ENCODE results near the gene ZBTB7A.

The ZBTB7A gene

DNA sequence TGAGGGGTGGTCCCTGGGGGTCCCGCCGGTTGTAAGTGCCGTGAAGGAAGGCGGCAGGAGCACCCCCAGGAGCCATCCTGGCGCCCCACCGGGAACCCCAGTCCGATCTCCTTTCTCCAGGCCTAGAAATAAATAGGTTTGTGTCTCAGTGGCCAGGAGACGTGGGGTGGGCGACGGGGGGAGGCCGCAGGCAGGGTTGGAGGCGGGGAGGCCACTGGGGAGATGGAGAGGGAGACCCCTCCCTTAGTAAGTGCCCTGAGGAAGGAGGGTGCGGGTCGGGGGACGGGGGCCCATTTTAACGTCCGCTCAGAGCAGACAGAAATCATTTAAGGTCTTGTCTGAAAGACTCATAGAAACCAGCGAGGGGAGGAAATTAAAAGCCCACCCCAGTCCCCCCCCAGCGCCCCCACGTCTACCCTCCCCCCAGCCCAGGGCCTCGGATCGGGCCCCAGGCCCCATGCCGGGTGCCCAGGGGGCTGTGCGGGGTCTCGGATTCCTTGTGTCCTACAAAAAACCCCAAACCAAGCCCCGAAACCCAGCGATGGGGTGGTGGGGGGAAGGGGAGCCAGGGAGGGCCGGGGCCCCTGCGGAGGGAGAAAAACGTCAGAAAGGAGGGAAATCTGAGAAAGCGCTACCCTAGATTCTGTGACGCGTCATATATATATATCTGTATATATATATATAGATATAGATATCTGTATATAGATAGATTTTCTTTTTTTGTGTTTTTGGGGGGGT lies 19.6 kb downstream of the ZBTB7A start:
- Histone ChIP-seq H3K9me3 (ENCODE audit: insufficient read depth, low read length) (no peaks in the 10 kb centered on the region), H3K79me2 (ENCODE audit: low read length) (peaks cover 93% of the 10 kb centered on the region), H3K27me3 (ENCODE audit: low read depth, low read length) (no peaks in the 10 kb centered on the region), H3K36me3 (replicated peaks; ENCODE audit: low read depth, low read length) (peaks cover 40% of the 10 kb centered on the region), H3K4me2 (ENCODE audit: low read length) (no peak overlapping the region), H3K4me1 (ENCODE audit: low read length) (no peaks in the 10 kb centered on the region), H3K9ac (ENCODE audit: low read length) (no peak overlapping the region), H3K4me3 (ENCODE audit: low read length) (no peak overlapping the region), H2AFZ (ENCODE audit: low read depth, low read length) (no peak overlapping the region), H4K20me1 (ENCODE audit: insufficient read depth, low read length) (peaks cover 75% of the 10 kb centered on the region), H3K27ac (ENCODE audit: low read length) (no peak overlapping the region)
- TF ChIP-seq, protein P1, sequence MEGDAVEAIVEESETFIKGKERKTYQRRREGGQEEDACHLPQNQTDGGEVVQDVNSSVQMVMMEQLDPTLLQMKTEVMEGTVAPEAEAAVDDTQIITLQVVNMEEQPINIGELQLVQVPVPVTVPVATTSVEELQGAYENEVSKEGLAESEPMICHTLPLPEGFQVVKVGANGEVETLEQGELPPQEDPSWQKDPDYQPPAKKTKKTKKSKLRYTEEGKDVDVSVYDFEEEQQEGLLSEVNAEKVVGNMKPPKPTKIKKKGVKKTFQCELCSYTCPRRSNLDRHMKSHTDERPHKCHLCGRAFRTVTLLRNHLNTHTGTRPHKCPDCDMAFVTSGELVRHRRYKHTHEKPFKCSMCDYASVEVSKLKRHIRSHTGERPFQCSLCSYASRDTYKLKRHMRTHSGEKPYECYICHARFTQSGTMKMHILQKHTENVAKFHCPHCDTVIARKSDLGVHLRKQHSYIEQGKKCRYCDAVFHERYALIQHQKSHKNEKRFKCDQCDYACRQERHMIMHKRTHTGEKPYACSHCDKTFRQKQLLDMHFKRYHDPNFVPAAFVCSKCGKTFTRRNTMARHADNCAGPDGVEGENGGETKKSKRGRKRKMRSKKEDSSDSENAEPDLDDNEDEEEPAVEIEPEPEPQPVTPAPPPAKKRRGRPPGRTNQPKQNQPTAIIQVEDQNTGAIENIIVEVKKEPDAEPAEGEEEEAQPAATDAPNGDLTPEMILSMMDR (IDR thresholded peaks at IDR 0.05; ENCODE audit: low read depth, low read length): no peak
- no peak for TF ChIP-seq EZH2phosphoT487 (IDR thresholded peaks at IDR 0.05; ENCODE audit: low read depth)

DNA sequence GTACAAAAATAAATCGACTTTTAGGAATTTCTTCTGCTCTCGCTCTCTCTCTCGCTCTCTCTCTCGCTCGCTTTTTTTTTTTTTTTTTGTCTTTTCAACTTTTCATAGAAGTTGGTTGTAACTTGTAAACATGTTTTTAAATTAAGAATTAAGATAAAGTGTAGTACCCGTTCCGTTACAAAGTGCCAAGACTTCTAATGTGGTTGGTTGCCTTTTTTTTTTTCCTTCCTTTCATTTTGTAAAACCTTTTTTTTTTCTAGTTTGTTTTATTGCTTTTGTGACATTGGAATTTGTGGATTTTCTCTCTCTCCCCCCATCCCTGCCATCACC lies 20.4 kb downstream of the ZBTB7A start:
- Histone ChIP-seq H3K27ac (ENCODE audit: low read length) (no peak overlapping the region), H3K4me2 (ENCODE audit: low read length) (no peak overlapping the region)

DNA sequence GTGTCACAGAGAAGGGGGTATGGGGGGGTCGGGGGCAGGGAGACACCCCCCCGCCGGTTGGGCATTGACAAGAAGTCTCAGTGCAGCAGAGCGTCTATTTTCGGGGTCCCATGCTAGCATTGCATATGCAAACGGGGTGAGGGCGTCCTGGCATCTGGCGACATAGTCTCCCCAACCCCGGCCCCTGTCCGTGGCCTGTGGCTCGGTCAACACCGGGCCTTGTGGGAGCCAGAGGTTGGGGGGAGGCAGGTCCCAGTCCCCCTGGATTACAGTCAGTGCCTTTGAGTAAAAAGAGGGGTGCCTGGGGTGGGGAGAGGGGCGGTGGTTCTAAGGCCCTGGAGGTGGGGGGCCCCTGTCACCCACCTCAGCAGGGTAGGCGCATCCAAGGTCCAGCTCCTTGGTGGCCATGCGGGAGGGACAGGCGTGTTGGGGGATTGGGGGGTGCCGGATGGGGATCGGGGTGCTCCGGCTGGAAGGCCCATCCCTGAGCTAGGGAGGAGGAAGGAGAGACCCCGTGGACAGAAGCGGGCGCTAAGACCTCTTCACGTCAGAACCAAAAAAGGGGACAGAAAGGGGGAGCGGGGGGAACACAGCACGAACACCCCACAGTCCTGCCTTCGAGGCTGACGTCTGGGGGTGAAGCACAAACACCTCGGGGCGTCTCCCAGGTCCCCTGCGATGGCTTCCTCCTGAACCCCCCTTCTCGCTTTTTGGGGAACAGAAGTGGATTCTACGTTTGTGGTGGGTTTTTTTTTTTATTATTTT lies 20.9 kb downstream of the ZBTB7A start:
- Histone ChIP-seq H3K36me3 (replicated peaks; ENCODE audit: low read depth, low read length) (peaks cover 32% of the 10 kb centered on the region), H2AFZ (ENCODE audit: low read depth, low read length) (no peak overlapping the region), H3K4me2 (ENCODE audit: low read length) (no peak overlapping the region), H3K9me3 (ENCODE audit: insufficient read depth, low read length) (no peaks in the 10 kb centered on the region), H3K4me1 (ENCODE audit: low read length) (no peaks in the 10 kb centered on the region), H3K4me3 (ENCODE audit: low read length) (no peak overlapping the region), H3K27me3 (ENCODE audit: low read depth, low read length) (no peaks in the 10 kb centered on the region), H3K9ac (ENCODE audit: low read length) (no peak overlapping the region), H4K20me1 (ENCODE audit: insufficient read depth, low read length) (peaks cover 65% of the 10 kb centered on the region), H3K27ac (ENCODE audit: low read length) (no peak overlapping the region), H3K79me2 (ENCODE audit: low read length) (peaks cover 81% of the 10 kb centered on the region)
- TF ChIP-seq, protein P1 (IDR thresholded peaks at IDR 0.05; ENCODE audit: low read depth, low read length): no peak
- TF ChIP-seq EZH2phosphoT487 (IDR thresholded peaks at IDR 0.05; ENCODE audit: low read depth): no peak

More for the DNA sequence above, 20.4 kb downstream of the ZBTB7A start:
- Histone ChIP-seq H3K9me3 (ENCODE audit: insufficient read depth, low read length) (no peaks in the 10 kb centered on the region), H4K20me1 (ENCODE audit: insufficient read depth, low read length) (peaks cover 69% of the 10 kb centered on the region), H3K9ac (ENCODE audit: low read length) (no peak overlapping the region), H3K4me1 (ENCODE audit: low read length) (no peaks in the 10 kb centered on the region), H3K79me2 (ENCODE audit: low read length) (peaks cover 87% of the 10 kb centered on the region), H3K27me3 (ENCODE audit: low read depth, low read length) (no peaks in the 10 kb centered on the region), H3K4me3 (ENCODE audit: low read length) (no peak overlapping the region), H2AFZ (ENCODE audit: low read depth, low read length) (no peak overlapping the region), H3K36me3 (replicated peaks; ENCODE audit: low read depth, low read length) (peaks cover 35% of the 10 kb centered on the region)
- no peak for TF ChIP-seq EZH2phosphoT487 (IDR thresholded peaks at IDR 0.05; ENCODE audit: low read depth)
- TF ChIP-seq, protein P1 (IDR thresholded peaks at IDR 0.05; ENCODE audit: low read depth, low read length): no peak

DNA sequence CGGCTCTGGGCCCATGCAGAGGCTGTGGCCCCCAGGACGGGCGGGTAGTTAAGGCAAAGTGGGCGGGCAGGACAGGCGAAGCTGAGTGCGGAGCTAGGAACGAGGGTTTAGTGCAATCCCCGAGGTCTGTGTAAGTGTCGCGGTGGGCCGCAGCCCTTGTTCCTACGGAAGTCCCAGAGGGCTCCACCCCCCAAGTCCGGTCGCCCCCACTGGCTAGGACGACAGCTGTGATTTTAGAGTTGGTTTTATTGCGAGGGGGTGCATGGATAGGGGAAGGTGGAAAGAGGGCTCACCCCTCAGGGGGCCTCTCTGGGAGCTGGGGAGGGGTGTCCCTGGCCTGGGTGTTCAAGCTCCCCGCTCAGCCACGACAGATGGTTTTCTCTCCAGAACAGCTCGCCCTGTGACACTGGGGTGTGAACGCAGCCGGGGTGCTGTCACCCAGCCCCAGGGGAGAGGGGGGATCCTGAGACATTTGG lies 21.7 kb downstream of the ZBTB7A start:
- no peak overlapping the region for H3K4me2 ChIP-seq (ENCODE audit: low read length)
- H3K9me3 ChIP-seq (ENCODE audit: insufficient read depth, low read length): no peaks in the 10 kb centered on the region
- TF ChIP-seq, protein P1 (IDR thresholded peaks at IDR 0.05; ENCODE audit: low read depth, low read length): no peak
- TF ChIP-seq EZH2phosphoT487 (IDR thresholded peaks at IDR 0.05; ENCODE audit: low read depth): no peak
- H2AFZ ChIP-seq (ENCODE audit: low read depth, low read length): no peak overlapping the region
- H3K27me3 ChIP-seq (ENCODE audit: low read depth, low read length): no peaks in the 10 kb centered on the region
- peaks cover 74% of the 10 kb centered on the region for H3K79me2 ChIP-seq (ENCODE audit: low read length)
- H3K4me1 ChIP-seq (ENCODE audit: low read length): no peaks in the 10 kb centered on the region
- H3K4me3 ChIP-seq (ENCODE audit: low read length): no peak overlapping the region
- no peak overlapping the region for H3K9ac ChIP-seq (ENCODE audit: low read length)
- peaks cover 32% of the 10 kb centered on the region for H3K36me3 ChIP-seq (replicated peaks; ENCODE audit: low read depth, low read length)
- no peak overlapping the region for H3K27ac ChIP-seq (ENCODE audit: low read length)
- peaks cover 58% of the 10 kb centered on the region for H4K20me1 ChIP-seq (ENCODE audit: insufficient read depth, low read length)

Measured in OCI-LY3 (cell line).